ENCODE results near the gene METTL16.

Gene METTL16

GRCh38 chr17:2406903-2407790 lies 104.5 kb downstream of the METTL16 start:
- peak; percentile 84 to 95 for DNase-seq

GRCh38 chr17:2406271-2406902 lies 105.3 kb downstream of the METTL16 start:
- DNase-seq, result no peak

GRCh38 chr17:2405247-2405926 lies 106.3 kb downstream of the METTL16 start:
- DNase-seq, result peak; percentile 79 to 89

- no peak for DNase-seq
Observed at GRCh38 chr17:2403044-2403443, 108.6 kb downstream of the METTL16 start.

- DNase-seq, result no peak
Observed at GRCh38 chr17:2402544-2402943, 109.1 kb downstream of the METTL16 start.

GRCh38 chr17:2401426-2402221 lies 110.1 kb downstream of the METTL16 start:
- peak; percentile 99 for DNase-seq

GRCh38 chr17:2400877-2401425 lies 110.7 kb downstream of the METTL16 start, which contains the start of gene MNT:
TSS of gene MNT (minus strand) at chr17:2401060. CDS start at chr17:2400712, 348 bp downstream.
- peak; percentile 93 to 96 for DNase-seq

- peak; percentile 73 to 87 for DNase-seq
Observed at GRCh38 chr17:2400474-2400866, 111.2 kb downstream of the METTL16 start.

GRCh38 chr17:2399572-2400473 lies 111.9 kb downstream of the METTL16 start:
- peak; percentile 95 to 96 for DNase-seq

GRCh38 chr17:2398655-2399571 lies 112.8 kb downstream of the METTL16 start:
- DNase-seq, result peak; percentile 57 to 64

- DNase-seq, result no peak
Observed at GRCh38 chr17:2398182-2398581, 113.5 kb downstream of the METTL16 start.

GRCh38 chr17:2397247-2398171 lies 114.2 kb downstream of the METTL16 start:
- DNase-seq, result no peak

- peak; percentile 95 to 98 for DNase-seq
Observed at GRCh38 chr17:2396568-2397246, 115.0 kb downstream of the METTL16 start.

- no peak for DNase-seq
Observed at GRCh38 chr17:2396192-2396567, 115.5 kb downstream of the METTL16 start.

GRCh38 chr17:2395258-2396181 lies 116.2 kb downstream of the METTL16 start:
- peak; percentile 75 to 88 for DNase-seq

GRCh38 chr17:2394775-2395201 lies 116.9 kb downstream of the METTL16 start:
- no peak for DNase-seq

All from inflammatory macrophage treated with lipopolysaccharide for 1 hour (primary cell).